DOHH2 (cell line): ENCODE measurements around the gene CSNK1A1.
A peak's percentile ranks its signal among the peaks of the same experiment; 100 is the strongest.

ENCODE experiments used
- H3F3A ChIP-seq: fragments of 200-600 bp; sonication (generic), shearing (Covaris generic); 2 replicates; pipeline ENCODE4 v1.6.0; 2016; ENCODE audit warnings: antibody characterized with exemption, mild to moderate bottlenecking; ENCODE audit not compliant: control insufficient read depth, insufficient read depth
- H3K27ac ChIP-seq: fragments of 200-600 bp; sonication (generic); 2 replicates; pipeline ENCODE4 v1.5.1; 2014; ENCODE audit warnings: low read depth, mild to moderate bottlenecking, low read length, moderate library complexity
- H3K27me3 ChIP-seq: fragments of 200-600 bp; sonication (generic); 2 replicates; pipeline ENCODE4 v1.6.1; 2014; ENCODE audit warnings: mild to moderate bottlenecking, low read length, mixed read lengths; ENCODE audit not compliant: control insufficient read depth
- H3K36me3 ChIP-seq: fragments of 200-600 bp; sonication (generic); 2 replicates; pipeline ENCODE4 v1.6.1; 2014; ENCODE audit warnings: mild to moderate bottlenecking, low read length, moderate library complexity, mixed read lengths; ENCODE audit not compliant: control insufficient read depth
- H3K4me1 ChIP-seq: fragments of 200-600 bp; sonication (generic); 2 replicates; pipeline ENCODE4 v1.6.1; 2014; ENCODE audit warnings: mild to moderate bottlenecking, low read length, mixed read lengths; ENCODE audit not compliant: control insufficient read depth
- H3K4me2 ChIP-seq: fragments of 200-600 bp; sonication (generic); 2 replicates; pipeline ENCODE4 v1.6.0; 2014; ENCODE audit warnings: mild to moderate bottlenecking, low read length, moderate library complexity
- H3K4me3 ChIP-seq: fragments of 200-600 bp; sonication (generic); 2 replicates; pipeline ENCODE4 v1.5.1; 2014; ENCODE audit warnings: mild to moderate bottlenecking, low read length, mixed read lengths
- H3K79me2 ChIP-seq: fragments of 200-600 bp; sonication (generic); 2 replicates; pipeline ENCODE4 v1.6.1; 2014; ENCODE audit warnings: mild to moderate bottlenecking, low read length, mixed read lengths; ENCODE audit not compliant: control insufficient read depth
- H3K9me2 ChIP-seq: fragments of 200-600 bp; sonication (generic); replicated peaks from 2 replicates; pipeline ENCODE4 v1.6.1; 2014; ENCODE audit warnings: mild to moderate bottlenecking, low read length, mixed read lengths; ENCODE audit not compliant: control insufficient read depth
- H3K9me3 ChIP-seq: fragments of 200-600 bp; sonication (generic); 2 replicates; pipeline ENCODE4 v1.6.1; 2014; ENCODE audit warnings: antibody characterized with exemption, low read length, mixed read lengths; ENCODE audit not compliant: control insufficient read depth, insufficient read depth
- H4K20me1 ChIP-seq: fragments of 200-600 bp; sonication (generic); 2 replicates; pipeline ENCODE4 v1.6.0; 2014; ENCODE audit warnings: low read depth, mild to moderate bottlenecking, antibody characterized with exemption, low read length, moderate library complexity; ENCODE audit not compliant: control insufficient read depth, insufficient read depth
- EZH2phosphoT487 ChIP-seq: fragments of 200-600 bp; sonication (generic); IDR thresholded peaks from 2 replicates; pipeline ENCODE4 v1.6.1; 2017; ENCODE audit warnings: borderline replicate concordance, mild to moderate bottlenecking, antibody characterized with exemption, low read length, moderate library complexity, mixed read lengths
- TF ChIP-seq, protein P1 (sequence below): fragments of 200-600 bp; sonication (generic); IDR thresholded peaks from one replicate; pipeline ENCODE4 v1.5.1; 2014; ENCODE audit warnings: antibody characterized with exemption, mild to moderate bottlenecking, low read depth, low read length; ENCODE audit not compliant: poor library complexity, severe bottlenecking

Gene CSNK1A1

DNA sequence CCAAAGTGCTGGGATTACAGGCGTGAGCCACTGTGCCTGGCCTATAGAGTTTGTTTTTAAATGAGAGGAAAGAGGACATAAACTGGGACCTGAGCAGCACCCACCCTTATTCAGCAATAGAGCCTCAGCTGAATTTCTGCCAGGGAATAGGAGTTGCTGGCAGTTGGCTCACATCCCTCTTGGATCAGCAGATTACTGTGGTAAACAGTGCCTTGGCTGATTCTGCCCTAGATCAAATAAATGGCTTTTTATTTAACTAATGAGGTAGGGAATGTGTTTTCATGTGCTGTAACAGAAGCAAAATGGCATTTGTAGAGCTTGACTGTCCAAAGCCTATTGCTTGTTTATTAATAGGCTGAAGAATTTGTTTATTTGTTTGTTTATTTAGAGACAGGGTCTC is 32.2 kb upstream of the CSNK1A1 start:
- H3K4me1 ChIP-seq, result peaks cover 82% of the 10 kb centered on the region
- H4K20me1 ChIP-seq, result no peaks in the 10 kb centered on the region
- H3K9me3 ChIP-seq, result no peaks in the 10 kb centered on the region
- no peaks in the 10 kb centered on the region for H3K9me2 ChIP-seq
- peak overlapping the region; percentile 76 for H3K27ac ChIP-seq
- peaks cover 33% of the 10 kb centered on the region for H3K79me2 ChIP-seq
- peak overlapping the region; percentile 71 for H3K4me2 ChIP-seq
- H3K27me3 ChIP-seq, result no peaks in the 10 kb centered on the region
- H3K36me3 ChIP-seq, result peaks cover 4% of the 10 kb centered on the region; the same call in 1 of the 2 replicates
- peak overlapping the region; percentile 62 for H3K4me3 ChIP-seq
- H3F3A ChIP-seq, result peaks cover 7% of the 10 kb centered on the region
- no peak for TF ChIP-seq EZH2phosphoT487
- TF ChIP-seq, protein P1, sequence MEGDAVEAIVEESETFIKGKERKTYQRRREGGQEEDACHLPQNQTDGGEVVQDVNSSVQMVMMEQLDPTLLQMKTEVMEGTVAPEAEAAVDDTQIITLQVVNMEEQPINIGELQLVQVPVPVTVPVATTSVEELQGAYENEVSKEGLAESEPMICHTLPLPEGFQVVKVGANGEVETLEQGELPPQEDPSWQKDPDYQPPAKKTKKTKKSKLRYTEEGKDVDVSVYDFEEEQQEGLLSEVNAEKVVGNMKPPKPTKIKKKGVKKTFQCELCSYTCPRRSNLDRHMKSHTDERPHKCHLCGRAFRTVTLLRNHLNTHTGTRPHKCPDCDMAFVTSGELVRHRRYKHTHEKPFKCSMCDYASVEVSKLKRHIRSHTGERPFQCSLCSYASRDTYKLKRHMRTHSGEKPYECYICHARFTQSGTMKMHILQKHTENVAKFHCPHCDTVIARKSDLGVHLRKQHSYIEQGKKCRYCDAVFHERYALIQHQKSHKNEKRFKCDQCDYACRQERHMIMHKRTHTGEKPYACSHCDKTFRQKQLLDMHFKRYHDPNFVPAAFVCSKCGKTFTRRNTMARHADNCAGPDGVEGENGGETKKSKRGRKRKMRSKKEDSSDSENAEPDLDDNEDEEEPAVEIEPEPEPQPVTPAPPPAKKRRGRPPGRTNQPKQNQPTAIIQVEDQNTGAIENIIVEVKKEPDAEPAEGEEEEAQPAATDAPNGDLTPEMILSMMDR, result no peak

DNA sequence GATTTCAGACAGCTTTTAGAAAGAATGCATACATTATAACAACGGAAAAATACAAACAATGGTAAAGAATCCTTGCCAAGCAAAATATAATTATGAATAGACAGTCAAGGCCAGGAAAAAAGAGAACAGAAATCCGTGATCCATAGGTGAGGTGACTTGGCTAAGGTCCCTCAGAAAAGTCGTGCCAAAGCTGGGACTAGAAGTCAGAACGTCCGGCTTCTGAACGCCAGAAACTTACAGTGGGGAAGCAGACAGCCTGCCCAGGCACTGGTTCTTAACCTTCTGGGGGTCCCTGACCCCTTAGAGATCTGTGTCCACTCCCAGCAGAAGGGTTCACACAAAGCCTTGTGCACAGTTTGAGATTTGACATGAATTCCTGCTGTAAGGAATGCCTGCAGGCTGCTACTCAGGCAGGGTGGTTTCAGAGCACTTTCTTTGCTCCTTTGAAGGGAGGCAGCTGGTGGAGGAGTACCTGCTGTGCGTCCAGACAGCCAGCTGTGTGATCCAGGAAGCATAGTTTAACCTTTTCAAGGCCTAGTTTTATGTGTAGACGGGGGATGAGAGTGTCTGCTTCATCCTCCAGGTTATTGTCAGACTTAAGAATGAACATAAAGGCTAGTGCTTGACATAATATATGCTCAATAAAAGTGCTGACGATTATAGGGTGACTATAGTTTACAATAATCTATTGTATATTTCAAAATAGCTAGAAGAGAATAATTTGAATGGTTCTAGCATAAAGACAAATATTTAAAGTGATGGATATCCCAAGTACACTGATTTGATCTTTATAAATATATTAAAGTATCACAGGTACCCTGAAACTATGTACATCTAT is 30.9 kb upstream of the CSNK1A1 start:
- peak overlapping the region; percentile 80 for H3K4me3 ChIP-seq
- TF ChIP-seq, protein P1, result no peak
- TF ChIP-seq EZH2phosphoT487, result no peak

DNA sequence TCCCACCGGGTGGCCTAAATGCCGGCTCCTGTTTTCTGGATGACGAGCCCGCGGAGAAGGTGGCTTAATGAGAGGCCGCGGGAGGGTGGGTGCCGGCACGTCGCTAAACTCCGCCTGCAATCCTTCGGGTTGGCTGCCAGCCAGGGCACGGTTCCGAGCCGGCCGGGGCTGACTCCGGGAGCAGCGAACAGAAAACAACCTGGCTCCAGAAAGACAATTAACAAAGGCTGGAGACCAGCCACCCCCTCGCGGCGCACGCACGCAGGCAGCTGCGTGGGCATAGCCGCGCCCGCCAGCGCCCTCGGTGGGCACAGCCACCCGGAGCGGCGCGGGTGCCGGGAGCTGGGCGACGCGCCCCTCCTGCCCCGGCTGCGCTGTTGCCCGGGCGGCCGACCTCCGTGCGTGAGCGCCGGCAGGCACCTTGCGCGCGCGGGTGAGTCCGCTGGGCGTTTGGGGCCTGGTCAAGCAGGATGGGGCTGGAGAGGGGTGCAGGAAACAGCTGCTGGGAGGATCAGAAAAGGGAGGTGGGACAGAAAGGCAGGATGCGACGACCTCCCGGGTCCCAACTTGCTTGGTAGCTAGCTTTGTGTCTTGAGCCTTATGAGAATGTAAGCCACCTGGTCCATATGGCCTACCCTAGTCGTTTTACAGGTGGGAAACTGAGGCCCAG is 30.1 kb upstream of the CSNK1A1 start, which contains the start of gene ARHGEF37:
ARHGEF37 (plus strand) TSS at position 307 of the 670 bp plus-strand sequence. CDS start 16,272 bp downstream, outside the sequence.
- TF ChIP-seq, protein P1, result peak; percentile 26
- no peak for TF ChIP-seq EZH2phosphoT487
- H3K27ac ChIP-seq, result peak within 1 kb of the TSS; percentile 76
- no peaks in the 10 kb centered on the region for H3K9me3 ChIP-seq
- peaks cover 4% of the 10 kb centered on the region; the same call in 1 of the 2 replicates for H3K36me3 ChIP-seq
- no peaks in the 10 kb centered on the region for H3K27me3 ChIP-seq
- H3K4me2 ChIP-seq, result peak within 1 kb of the TSS; percentile 71
- no peaks in the 10 kb centered on the region for H3K9me2 ChIP-seq
- H4K20me1 ChIP-seq, result no peaks in the 10 kb centered on the region
- peaks cover 7% of the 10 kb centered on the region for H3F3A ChIP-seq
- peak within 1 kb of the TSS; percentile 80 for H3K4me3 ChIP-seq
- H3K79me2 ChIP-seq, result peaks cover 33% of the 10 kb centered on the region
- H3K4me1 ChIP-seq, result peaks cover 65% of the 10 kb centered on the region

More for the DNA sequence above, 30.9 kb upstream of the CSNK1A1 start:
- H3K36me3 ChIP-seq, result peaks cover 4% of the 10 kb centered on the region; the same call in 1 of the 2 replicates
- peaks cover 33% of the 10 kb centered on the region for H3K79me2 ChIP-seq
- H3K27ac ChIP-seq, result peak overlapping the region; percentile 76
- H3K4me2 ChIP-seq, result peak overlapping the region; percentile 71
- no peaks in the 10 kb centered on the region for H4K20me1 ChIP-seq
- H3F3A ChIP-seq, result peaks cover 7% of the 10 kb centered on the region
- H3K4me1 ChIP-seq, result peaks cover 72% of the 10 kb centered on the region
- no peaks in the 10 kb centered on the region for H3K9me3 ChIP-seq
- H3K27me3 ChIP-seq, result no peaks in the 10 kb centered on the region
- H3K9me2 ChIP-seq, result no peaks in the 10 kb centered on the region
